Esophagus squamous epithelium (tissue), 5 donors: ENCODE measurements around the gene COL20A1. TPM values are rescaled to one million over a fixed set of nuclear protein-coding genes. Genes with fewer than 3 reads are reported as not detected.

Experiments
- DNase-seq: peaks from one replicate; lab custom pipeline; 2025; lab: John Stamatoyannopoulos, UW
- H3K27ac ChIP-seq, 4 donors: fragments of 200-600 bp; sonication (generic); one replicate each; pipeline ENCODE4 v1.5.1; 2016 to 2019; ENCODE audit warnings: mild to moderate bottlenecking in 1 of 4
- H3K27me3 ChIP-seq, 4 donors: fragments of 200-600 bp; sonication (generic); 1 replicate in 3 of 4; 2 replicates in 1 of 4; pipeline versions ENCODE4 v1.5.1 to v1.6.0; 2017 to 2021; ENCODE audit warnings: antibody characterized with exemption in 1 of 4
- H3K36me3 ChIP-seq, 3 donors: fragments of 200-600 bp; sonication (generic); one replicate each; pipeline ENCODE4 v1.5.1; 2016 to 2019
- H3K4me1 ChIP-seq, 3 donors: fragments of 200-600 bp; sonication (generic); one replicate each; pipeline ENCODE4 v1.5.1; 2017 to 2019
- H3K4me3 ChIP-seq, 4 donors: fragments of 200-600 bp; sonication (generic); 1 replicate in 3 of 4; 2 replicates in 1 of 4; pipeline ENCODE4 v1.5.1; 2016 to 2019; ENCODE audit warnings: mild to moderate bottlenecking in 2 of 4, moderate library complexity in 1 of 4
- H3K9me3 ChIP-seq, 3 donors: fragments of 200-600 bp; sonication (generic); one replicate each; pipeline ENCODE4 v1.5.1; 2016 to 2019
- POLR2A ChIP-seq, 4 donors: fragments of 450-650 bp; IDR thresholded peaks; one replicate each; pipeline ENCODE4 v1.6.1; 2017; ENCODE audit warnings: antibody characterized with exemption in 4 of 4, mild to moderate bottlenecking in 4 of 4, moderate library complexity in 3 of 4
- WGBS, 2 donors: methylation state at CpG; one replicate each; pipeline ENCODE4 v1.1.5; 2018; 5-methylcytosine and 5-hydroxymethylcytosine counted together
- intact Hi-C: fragments of 100-400 bp; cut with DNase I; formaldehyde crosslinking; loops from one replicate; pipeline ENCODE4 v1.15.0; 2022
- total RNA-seq, 4 donors: library from RNA; depleted of rRNA; stranded (reverse); fragments of >200 nt; gene quantifications; one replicate each; pipeline ENCODE4 v1.1.0, GENCODE V29; 2016
- TF ChIP-seq, protein P1 (sequence below), 6 experiments: fragments of 450-650 bp in 4 of 6; fragments of 200-600 bp in 2 of 6; sonication (generic) in 2 of 6; IDR thresholded peaks; one replicate each; pipeline ENCODE4 v1.5.1; 2016 to 2019; ENCODE audit warnings: antibody characterized with exemption in 6 of 6, mild to moderate bottlenecking in 4 of 6, moderate library complexity in 4 of 6
- donor health status: DM: yes; HTN: yes; CAD: no.

Gene COL20A1
- total RNA-seq, 4 donors from 2014 or later = not detected

GRCh38 chr20:63286781-63287696 is 5.9 kb upstream of the COL20A1 start:
- Histone ChIP-seq H3K27ac (no peak overlapping the region), H3K4me3 (no peak overlapping the region), H3K27me3 (peaks cover 0 to 8% (median 0%) of the 10 kb centered on the region in 4 donors), H3K4me1 (peaks cover 0 to 9% (median 0%) of the 10 kb centered on the region in 3 donors), H3K9me3 (no peaks in the 10 kb centered on the region), H3K36me3 (peaks cover 25 to 74% (median 37%) of the 10 kb centered on the region in 3 donors)
- intact Hi-C loops = no loop called here
- WGBS, 2 donors = 40 to 90% methylated on average over 1 to 6 of the region's 23 CpGs
- DNase-seq = no peak
- TF ChIP-seq, protein P1, sequence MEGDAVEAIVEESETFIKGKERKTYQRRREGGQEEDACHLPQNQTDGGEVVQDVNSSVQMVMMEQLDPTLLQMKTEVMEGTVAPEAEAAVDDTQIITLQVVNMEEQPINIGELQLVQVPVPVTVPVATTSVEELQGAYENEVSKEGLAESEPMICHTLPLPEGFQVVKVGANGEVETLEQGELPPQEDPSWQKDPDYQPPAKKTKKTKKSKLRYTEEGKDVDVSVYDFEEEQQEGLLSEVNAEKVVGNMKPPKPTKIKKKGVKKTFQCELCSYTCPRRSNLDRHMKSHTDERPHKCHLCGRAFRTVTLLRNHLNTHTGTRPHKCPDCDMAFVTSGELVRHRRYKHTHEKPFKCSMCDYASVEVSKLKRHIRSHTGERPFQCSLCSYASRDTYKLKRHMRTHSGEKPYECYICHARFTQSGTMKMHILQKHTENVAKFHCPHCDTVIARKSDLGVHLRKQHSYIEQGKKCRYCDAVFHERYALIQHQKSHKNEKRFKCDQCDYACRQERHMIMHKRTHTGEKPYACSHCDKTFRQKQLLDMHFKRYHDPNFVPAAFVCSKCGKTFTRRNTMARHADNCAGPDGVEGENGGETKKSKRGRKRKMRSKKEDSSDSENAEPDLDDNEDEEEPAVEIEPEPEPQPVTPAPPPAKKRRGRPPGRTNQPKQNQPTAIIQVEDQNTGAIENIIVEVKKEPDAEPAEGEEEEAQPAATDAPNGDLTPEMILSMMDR (IDR thresholded peaks at IDR 0.05) = no peak
- TF ChIP-seq POLR2A (IDR thresholded peaks at IDR 0.05) = no peak

DNA sequence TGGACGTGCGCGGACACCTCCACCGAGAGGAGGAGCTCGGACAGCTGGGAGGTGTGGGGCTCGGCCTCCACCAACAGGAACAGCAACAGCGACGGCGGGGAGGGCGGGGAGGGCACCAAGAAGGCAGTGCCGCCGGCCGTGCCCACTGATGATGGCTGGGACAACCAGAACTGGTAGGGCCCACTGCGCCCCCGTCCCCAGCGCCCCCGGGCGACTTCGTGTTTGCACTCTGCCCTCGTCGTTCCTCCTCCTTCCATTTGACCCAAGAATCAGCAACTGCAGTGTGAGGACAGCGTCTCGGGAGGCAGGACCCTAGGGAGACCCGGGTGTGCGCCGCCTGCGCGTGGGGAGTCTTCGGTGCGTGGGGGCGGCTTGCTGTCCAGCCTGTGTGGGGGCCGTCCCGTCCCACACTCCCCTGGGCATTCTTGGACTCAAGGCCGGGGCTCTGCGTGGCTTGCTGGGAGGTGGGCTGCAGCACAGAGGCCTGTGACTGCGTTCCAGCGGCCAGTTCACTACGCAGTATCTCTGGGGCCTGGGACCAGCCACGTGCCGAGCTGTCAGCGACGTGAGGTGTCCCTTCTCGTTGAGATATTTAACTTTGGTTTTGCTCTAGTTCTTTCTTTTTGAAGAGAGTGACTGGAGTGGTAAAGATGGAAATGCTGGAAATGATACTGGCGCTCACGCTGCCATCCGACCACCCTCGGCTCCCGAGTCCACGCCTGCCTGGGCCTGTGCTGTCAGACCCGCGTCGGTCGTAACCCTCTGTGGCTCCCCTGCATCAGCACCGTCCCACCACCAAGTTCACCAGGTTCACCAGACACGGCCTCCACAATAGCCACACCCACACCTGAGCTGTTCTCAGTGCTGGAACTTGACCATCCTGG is 5.0 kb upstream of the COL20A1 start:
- intact Hi-C loops = no loop called here
- no peak overlapping the region for H3K4me3 ChIP-seq
- H3K27me3 ChIP-seq = peaks cover 0 to 17% (median 0%) of the 10 kb centered on the region in 4 donors
- no peak overlapping the region for H3K27ac ChIP-seq
- H3K36me3 ChIP-seq = peaks cover 23 to 65% (median 34%) of the 10 kb centered on the region in 3 donors
- 90% methylated on average over 29 to 39 of the region's 55 CpGs for WGBS, 2 donors
- peaks cover 0 to 9% (median 0%) of the 10 kb centered on the region in 3 donors for H3K4me1 ChIP-seq
- no peak for DNase-seq
- no peaks in the 10 kb centered on the region for H3K9me3 ChIP-seq
- TF ChIP-seq POLR2A (IDR thresholded peaks at IDR 0.05) = no peak
- TF ChIP-seq, protein P1 (IDR thresholded peaks at IDR 0.05) = no peak

GRCh38 chr20:63288581-63289251 is 4.3 kb upstream of the COL20A1 start:
- no peak for TF ChIP-seq POLR2A (IDR thresholded peaks at IDR 0.05)
- 67 to 90% methylated on average over 2 to 13 of the region's 28 CpGs for WGBS, 2 donors

GRCh38 chr20:63289311-63290135 is 3.5 kb upstream of the COL20A1 start:
- TF ChIP-seq, protein P1 (IDR thresholded peaks at IDR 0.05) = no peak
- no peak for TF ChIP-seq POLR2A (IDR thresholded peaks at IDR 0.05)
- Histone ChIP-seq H3K4me3 (no peak overlapping the region), H3K36me3 (peaks cover 9 to 49% (median 27%) of the 10 kb centered on the region in 3 donors), H3K27me3 (peaks cover 0 to 33% (median 0%) of the 10 kb centered on the region in 4 donors), H3K4me1 (peaks cover 0 to 9% (median 0%) of the 10 kb centered on the region in 3 donors), H3K9me3 (no peaks in the 10 kb centered on the region), H3K27ac (no peak overlapping the region)
- intact Hi-C loops = no loop called here
- no peak for DNase-seq
- 75 to 89% methylated on average over 7 to 10 of the region's 25 CpGs for WGBS, 2 donors

More at GRCh38 chr20:63288581-63289251, 4.3 kb upstream of the COL20A1 start:
- no peaks in the 10 kb centered on the region for H3K9me3 ChIP-seq
- intact Hi-C loops = no loop called here
- H3K4me1 ChIP-seq = peaks cover 0 to 9% (median 0%) of the 10 kb centered on the region in 3 donors
- peaks cover 0 to 25% (median 0%) of the 10 kb centered on the region in 4 donors for H3K27me3 ChIP-seq
- no peak overlapping the region for H3K27ac ChIP-seq
- H3K4me3 ChIP-seq = no peak overlapping the region
- peaks cover 18 to 57% (median 27%) of the 10 kb centered on the region in 3 donors for H3K36me3 ChIP-seq
- DNase-seq = no peak
